ENCODE measurements around the gene H6PD.

Gene H6PD

DNA sequence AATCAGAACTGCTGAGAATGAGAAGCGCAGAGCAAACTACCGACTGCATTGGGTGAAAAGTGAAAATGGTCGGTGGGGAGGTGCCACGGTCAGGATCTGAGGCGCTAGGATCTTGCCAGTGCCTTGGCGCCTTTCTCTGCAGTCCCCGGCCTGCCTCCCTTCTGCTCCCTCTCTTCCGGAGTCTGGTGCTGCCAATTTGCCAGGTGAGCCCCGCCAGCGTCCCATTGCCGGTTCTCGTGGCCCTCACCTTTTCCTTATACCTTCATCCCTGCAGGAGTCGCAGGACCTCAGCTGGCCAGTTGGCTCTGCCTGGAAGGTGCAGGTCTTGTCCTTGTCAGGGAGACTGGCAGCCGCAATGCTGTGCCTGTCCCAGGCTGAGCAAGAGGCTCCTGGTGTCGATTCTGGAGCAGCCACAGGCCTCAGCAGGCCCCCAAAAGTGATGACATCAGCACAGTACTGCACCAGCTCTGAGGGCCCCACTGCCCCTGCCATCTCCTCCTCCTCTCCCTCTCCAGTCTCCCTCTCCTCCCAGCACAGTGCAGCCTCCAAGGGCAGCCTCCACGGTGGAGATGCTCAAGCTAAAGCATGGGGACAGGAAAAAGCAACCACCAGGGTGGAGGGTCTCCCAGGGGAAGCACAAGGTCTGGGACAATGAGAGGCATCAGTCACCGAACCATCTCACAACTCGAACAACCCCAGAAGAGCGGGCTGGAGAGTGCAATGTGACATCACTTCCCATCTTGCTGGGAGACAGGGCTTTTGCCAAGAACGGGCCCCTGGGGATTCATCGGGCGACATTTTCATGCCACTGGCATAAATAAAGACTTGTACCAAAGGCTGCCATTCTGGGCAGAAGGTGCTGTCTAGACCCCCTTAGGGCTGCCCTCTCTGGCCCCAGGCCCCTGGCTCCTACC lies 37.1 kb upstream of the H6PD start:
- H3K9me3 ChIP-seq: no peaks in the 10 kb centered on the region
- no peak for DNase-seq
- TF ChIP-seq, protein P1, sequence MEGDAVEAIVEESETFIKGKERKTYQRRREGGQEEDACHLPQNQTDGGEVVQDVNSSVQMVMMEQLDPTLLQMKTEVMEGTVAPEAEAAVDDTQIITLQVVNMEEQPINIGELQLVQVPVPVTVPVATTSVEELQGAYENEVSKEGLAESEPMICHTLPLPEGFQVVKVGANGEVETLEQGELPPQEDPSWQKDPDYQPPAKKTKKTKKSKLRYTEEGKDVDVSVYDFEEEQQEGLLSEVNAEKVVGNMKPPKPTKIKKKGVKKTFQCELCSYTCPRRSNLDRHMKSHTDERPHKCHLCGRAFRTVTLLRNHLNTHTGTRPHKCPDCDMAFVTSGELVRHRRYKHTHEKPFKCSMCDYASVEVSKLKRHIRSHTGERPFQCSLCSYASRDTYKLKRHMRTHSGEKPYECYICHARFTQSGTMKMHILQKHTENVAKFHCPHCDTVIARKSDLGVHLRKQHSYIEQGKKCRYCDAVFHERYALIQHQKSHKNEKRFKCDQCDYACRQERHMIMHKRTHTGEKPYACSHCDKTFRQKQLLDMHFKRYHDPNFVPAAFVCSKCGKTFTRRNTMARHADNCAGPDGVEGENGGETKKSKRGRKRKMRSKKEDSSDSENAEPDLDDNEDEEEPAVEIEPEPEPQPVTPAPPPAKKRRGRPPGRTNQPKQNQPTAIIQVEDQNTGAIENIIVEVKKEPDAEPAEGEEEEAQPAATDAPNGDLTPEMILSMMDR (IDR thresholded peaks at IDR 0.05; ENCODE audit: low read depth, low read length): no peak
- no peaks in the 10 kb centered on the region for H3K36me3 ChIP-seq
- H3K4me3 ChIP-seq (ENCODE audit: low read depth, low read length): no peak overlapping the region
- H3K4me1 ChIP-seq: no peaks in the 10 kb centered on the region
- peaks cover 32% of the 10 kb centered on the region for H3K27me3 ChIP-seq

DNA sequence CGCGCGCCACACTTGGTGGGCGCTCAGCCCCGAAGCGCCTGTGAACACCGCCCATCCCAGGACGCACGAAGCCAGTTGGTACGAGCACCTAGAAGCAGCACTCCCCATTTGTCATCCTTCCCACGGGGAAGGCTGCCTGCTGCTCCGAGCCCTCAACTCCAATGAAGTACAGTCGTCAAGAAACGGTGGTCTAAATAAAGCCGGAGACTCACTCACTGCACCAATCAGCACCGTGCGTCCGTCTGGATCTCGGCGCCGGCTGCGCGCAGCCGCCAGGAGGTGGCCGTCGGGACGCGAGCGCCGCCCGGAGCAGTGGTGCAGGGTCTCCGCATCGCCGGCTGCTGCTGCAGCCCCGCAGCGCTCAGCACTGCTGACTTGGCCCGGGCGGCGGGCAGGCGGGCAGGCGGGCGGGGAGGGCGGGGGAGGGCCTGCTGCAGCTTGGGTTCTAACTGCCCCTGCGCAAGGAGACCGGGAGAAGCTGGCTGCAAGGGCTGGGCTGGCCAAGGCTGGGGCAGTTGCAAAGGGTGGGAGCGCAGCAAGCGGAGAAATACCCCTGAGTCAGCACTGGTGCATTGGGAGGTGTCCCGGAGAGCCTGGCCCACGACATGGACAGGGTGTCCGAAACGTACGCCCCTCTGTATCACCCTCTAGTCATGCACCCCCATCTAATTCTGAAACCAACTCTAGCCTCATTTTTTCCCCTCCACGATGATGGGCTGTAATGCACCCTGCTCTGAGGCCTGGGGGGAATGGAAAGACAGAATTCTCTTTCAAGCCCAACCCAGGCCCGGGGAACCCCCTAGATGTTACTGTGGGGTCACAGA lies 35.8 kb upstream of the H6PD start:
- DNase-seq: peak; percentile 41
- Histone ChIP-seq H3K36me3 (no peaks in the 10 kb centered on the region), H3K4me3 (ENCODE audit: low read depth, low read length) (no peak overlapping the region), H3K9me3 (no peaks in the 10 kb centered on the region), H3K4me1 (no peaks in the 10 kb centered on the region), H3K27me3 (peaks cover 44% of the 10 kb centered on the region)
- TF ChIP-seq, protein P1 (IDR thresholded peaks at IDR 0.05; ENCODE audit: low read depth, low read length): no peak; the same call in 1 of the 2 replicates

DNA sequence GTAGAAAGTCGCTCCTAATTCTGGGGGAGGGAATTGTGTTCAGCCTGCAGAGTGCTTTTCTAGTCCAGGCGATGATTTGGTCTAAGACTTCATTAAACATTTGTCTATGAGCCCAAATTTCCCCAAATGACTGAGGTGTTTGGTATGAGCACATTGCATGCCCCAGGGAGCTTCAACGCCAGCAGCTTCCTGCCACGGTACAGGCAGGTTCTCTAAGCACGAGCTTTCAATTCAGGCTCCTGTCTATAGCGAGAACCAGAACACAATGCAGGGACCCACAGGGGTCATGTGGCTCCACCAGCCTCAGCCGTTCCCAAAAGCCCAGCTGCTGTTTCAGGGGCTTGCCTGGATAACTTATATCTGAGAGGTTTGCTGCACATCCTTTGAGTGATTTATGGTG lies 34.1 kb upstream of the H6PD start:
- DNase-seq: no peak
- Histone ChIP-seq H3K4me3 (ENCODE audit: low read depth, low read length) (no peak overlapping the region), H3K9me3 (no peaks in the 10 kb centered on the region), H3K27me3 (peaks cover 49% of the 10 kb centered on the region), H3K4me1 (no peaks in the 10 kb centered on the region), H3K36me3 (no peaks in the 10 kb centered on the region)
- TF ChIP-seq, protein P1 (IDR thresholded peaks at IDR 0.05; ENCODE audit: low read depth, low read length): no peak

- peaks cover 49% of the 10 kb centered on the region for H3K27me3 ChIP-seq
- DNase-seq: no peak
- H3K36me3 ChIP-seq: no peaks in the 10 kb centered on the region
- TF ChIP-seq, protein P1 (IDR thresholded peaks at IDR 0.05; ENCODE audit: low read depth, low read length): no peak
- no peaks in the 10 kb centered on the region for H3K4me1 ChIP-seq
- no peaks in the 10 kb centered on the region for H3K9me3 ChIP-seq
- no peak overlapping the region for H3K4me3 ChIP-seq (ENCODE audit: low read depth, low read length)
Measured at GRCh38 chr1:9201401-9202239, 33.0 kb upstream of the H6PD start.

GRCh38 chr1:9202240-9202870 lies 32.2 kb upstream of the H6PD start:
- Histone ChIP-seq H3K4me3 (ENCODE audit: low read depth, low read length) (no peak overlapping the region), H3K9me3 (no peaks in the 10 kb centered on the region), H3K27me3 (peaks cover 49% of the 10 kb centered on the region), H3K36me3 (no peaks in the 10 kb centered on the region), H3K4me1 (no peaks in the 10 kb centered on the region)
- no peak for DNase-seq
- TF ChIP-seq, protein P1 (IDR thresholded peaks at IDR 0.05; ENCODE audit: low read depth, low read length): no peak
